NCI-H345 (cell line): ENCODE measurements around the gene PRPF40A.
A peak's percentile ranks its signal among the peaks of the same experiment; 100 is the strongest.
"Not testable (repeated sequence)": the region's sequence is repeated elsewhere in the genome, so short reads cannot be mapped to it uniquely, and the experiment has no call there.

Source experiments
- DNase-seq: peaks from one replicate; lab custom pipeline; 2025; lab: John Stamatoyannopoulos, UW

Gene PRPF40A

DNA sequence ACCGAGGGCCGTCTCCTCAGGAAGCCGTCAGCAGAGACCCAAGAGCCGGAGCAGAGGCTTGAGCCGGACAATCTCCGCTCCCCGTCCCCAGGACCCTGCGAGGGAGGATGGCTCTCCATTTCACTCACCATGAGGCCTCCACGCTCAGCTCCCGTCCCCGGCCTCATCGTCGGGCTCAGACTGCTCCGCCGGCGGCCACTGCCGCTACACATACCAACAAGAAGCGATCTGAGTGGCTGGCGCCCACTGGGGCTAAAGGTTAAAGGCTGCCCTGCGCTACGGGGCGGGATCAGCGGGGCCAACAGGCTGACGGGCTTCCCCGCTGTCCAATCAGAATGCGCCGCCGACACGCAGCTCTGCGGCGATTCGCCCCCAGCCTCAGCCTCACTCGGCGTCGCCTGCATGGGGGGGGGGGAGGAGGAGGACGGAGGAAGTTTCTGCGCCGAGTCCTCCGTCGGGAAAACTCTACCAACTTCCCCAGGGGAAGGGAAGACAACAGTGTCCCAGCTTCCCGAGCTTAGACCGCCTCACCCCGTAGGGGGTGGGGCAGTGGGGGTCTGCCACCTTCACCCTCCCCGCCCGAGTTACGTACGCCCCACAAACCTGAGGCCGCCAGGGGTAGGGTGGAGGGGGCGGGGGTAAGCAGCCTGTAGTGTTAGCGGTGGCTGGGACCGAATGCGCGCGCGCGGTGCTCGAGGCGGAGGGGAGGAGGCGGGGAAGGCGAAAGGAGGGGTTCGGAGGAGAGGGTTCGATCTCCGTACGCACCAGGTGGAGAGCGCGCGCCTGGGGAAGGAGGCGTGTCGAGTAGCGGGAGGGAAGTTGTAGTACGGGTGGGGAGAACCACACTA lies at the start of gene PRPF40A:
TSS of gene PRPF40A (minus strand) at position 234 of the 848 bp plus-strand sequence. CDS start at position 212, 22 bp downstream.
- peak; percentile 98 for DNase-seq

DNA sequence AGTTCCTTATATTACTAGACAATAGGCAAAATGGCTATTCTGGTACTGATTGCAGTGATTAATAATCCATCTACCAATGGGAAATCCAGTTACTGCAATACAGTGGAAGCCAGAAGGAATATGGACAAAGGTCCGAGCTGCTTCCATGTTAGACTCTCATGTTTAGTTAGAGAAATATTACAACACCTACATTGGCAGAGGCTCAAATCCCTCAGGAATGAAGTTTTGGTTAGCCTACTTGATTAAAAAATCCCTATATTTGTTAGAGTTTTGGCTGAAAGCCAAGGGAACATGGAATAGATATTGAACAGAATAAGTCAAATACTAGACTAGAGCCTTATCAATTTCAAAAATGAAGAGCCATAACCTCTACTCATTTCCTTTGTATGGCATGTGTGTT lies 49.7 kb upstream of the PRPF40A start:
- no peak for DNase-seq

DNA sequence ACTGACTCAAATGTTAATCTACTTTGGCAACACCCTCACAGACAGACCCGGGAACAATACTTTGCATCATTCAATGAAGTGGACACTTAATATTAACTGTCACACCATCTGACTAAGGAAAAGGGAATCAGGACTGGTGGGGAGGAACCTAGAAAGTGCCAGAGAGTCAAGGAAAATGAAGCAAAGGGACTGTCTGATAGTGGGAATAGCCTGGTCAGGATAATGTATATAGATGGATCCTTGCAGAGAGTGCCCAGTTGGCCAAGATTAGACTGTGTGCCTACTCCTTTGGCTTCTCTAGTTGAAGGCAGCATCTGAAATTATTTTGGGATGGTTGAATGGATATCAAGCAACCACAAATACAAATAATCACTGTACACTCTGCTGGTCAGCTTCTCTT lies 46.4 kb upstream of the PRPF40A start:
- DNase-seq, result no peak

DNA sequence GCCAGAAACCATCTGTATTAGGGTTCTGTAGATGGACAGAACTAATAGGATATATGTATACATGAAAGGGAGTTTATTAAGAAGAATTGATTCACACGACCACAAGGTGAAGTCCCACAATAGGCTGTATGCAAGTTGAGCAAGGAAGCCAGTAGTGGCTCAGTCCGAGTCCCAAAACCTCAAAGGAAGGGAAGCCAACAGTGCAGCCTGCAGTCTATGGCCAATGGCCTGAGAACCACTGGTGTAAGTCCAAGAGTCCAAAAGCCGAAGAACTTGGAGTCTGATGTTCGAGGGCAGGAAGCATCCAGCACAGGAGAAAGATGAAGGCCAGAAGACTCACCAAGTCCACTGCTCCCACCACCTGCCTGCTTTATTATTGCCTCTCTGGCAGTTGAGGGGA lies 45.9 kb upstream of the PRPF40A start:
- DNase-seq, result not testable (repeated sequence)

DNA sequence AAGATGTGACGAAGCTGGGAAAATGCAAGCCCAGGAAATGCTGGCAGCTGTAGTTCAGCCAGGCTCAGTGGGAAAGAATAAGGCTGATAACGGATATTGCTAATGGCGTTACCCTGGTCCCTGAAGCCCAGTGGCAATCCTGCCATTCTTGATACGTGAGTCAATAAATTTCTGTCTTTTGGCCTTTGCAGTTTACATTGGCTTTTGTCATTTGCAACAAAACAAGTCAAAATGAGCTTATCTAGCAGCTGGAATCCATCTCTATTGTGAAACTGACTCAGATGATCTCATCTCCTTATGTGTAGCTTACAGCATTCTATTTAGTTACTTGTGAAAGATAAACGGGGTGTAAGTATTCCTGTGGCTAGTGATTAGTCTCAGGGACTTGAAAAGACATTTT lies 44.9 kb upstream of the PRPF40A start:
- no peak for DNase-seq

DNA sequence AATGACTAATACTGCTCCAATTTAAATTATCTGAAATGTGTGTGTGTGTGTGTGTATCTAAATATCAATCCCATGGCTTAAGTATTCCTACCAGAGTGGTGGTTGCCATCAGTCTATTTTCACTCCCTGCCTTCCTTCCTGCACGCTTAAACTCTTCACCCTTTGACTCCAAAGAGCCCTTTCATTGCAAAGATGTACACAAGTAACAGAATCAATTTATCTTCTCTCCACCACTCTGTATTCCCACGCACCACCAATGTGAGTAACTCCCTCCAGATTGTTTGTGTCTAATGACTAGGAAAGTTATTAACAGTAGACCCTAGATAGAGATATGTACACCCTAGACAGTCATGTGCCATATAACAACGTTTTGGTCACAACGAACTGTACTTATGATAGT lies 44.0 kb upstream of the PRPF40A start:
- DNase-seq, result no peak

DNA sequence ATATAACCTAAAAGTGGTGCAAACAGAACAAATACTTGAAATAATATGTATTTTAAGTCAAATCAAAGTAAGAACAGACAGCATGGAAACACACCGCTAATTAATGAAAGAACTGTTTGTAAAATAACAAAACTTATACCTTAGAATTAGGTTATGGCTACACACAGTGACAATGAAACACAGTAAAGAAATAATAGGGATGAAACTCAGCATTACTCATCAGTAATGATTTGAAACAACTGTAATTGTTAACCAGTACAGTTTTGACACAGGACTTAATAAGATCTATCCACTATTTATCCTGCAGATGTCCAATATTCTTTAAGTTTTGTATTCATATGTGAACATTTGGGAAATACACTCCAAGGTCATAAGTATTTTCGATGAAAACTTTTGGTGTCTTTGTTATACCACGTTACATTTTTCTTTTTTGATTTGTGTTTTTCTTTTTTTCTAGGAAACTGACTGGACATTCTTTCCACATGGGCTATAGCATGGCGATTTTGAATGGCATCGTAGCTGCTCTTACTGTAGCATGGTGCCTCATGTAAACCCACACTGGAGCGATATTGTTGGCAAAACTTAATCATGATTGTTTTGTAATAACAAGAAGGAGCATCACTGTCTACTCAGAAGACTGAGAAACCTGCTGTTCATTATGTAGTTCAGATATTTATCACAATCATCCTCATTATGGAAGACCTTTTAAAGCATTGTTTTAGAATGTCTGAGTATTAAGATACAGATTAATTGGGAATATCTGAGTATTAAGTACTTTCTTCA lies 42.2 kb upstream of the PRPF40A start:
- no peak for DNase-seq

DNA sequence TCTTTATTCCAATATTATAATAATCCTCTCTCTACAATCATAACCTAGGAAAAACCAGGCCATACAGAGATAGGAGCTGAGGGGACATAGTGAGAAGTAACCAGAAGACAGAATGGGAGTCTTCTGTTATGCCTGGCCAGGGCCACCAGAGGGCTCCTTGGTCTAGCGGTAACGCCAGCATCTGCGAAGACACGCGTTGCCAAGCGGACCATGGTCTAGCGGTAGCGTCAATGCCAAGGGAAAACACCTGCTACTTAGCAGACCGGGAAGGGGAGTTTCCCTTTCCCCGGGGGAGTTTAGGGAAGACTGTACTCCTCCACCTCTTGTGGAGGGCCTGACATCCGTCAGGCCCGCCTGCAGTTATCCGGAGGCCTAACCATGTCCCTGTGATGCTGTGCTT lies 37.8 kb upstream of the PRPF40A start:
- DNase-seq, result no peak

DNA sequence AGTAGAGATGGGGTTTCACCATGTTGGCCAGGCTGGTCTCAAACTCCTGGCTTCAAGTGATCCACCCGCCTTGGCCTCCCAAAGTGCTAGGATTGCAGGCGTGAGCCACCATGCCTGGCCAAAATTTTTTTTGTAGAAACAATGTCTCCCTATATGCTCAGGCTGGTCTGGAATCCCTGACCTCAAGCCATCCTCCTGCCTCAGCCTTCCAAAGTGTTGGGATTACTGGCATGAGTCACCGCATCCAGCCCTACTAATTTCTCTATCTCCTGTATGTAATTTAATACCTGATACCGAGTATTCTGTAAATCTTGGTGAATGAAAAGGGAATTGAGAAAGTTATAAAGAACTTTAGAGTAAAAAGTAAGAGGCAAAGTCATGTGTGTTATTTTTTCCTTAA lies 30.5 kb upstream of the PRPF40A start:
- DNase-seq, result not testable (repeated sequence)

DNA sequence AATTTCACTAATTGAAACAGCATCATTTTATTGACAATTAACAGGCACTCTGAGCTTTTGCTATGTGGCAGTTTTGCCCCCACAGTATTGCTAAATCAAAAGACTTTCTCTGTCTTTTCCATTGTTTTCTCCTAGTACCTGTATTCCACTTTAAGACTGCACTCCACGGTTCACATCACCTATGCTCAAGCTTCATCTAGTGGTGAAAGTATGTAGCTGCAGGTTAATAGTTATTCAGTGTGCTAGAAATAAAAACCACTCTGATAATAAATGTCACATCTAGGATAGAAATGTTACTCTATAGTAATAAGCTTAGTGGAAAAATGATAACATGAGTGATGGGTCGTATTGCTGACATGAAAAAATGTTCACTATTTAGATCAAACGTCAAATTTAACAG lies 25.7 kb upstream of the PRPF40A start:
- peak; percentile 19 for DNase-seq

DNA sequence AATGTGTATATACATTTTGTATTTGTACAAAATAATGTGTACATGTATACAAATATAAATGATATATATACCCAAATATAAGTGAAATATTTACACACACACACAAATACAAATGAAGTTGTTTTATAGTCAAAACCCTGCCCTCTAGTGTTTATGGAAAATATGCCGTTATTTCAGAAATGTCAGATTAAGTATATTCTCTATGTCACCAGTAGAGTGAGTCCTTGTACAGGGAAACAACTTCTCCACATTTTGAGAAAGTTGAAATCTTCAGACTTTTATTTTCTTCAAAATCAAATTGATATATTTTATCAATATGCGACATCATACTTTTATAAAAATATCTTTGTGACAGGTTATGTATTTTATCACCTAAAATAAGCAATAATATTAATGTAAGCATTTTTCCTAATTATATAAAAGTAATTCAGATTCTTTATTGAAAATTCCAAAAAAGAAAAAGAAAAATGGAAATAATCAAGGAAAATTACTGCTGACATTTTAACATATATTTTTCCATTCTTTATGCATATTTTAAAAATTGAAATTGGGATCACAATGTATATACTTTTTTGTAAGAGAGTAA lies 23.6 kb upstream of the PRPF40A start:
- DNase-seq, result peak; percentile 17

DNA sequence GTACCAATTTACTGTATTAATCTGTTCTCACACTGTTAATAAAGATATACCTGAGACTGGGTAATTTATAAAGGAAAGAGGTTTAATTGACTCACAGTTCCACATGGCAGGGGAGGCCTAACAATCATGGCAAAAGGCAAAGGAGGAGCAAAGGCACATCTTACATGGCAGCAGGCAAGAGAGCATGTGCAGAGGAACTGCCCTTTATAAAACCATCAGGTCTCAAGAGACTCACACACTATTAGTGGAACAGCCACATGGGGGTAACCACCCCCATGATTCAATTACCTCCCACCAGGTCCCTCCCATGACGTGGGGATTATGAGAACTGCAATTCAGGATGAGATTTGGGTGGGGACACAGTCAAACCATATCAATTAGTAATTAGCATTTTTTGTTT lies 22.4 kb upstream of the PRPF40A start:
- DNase-seq, result not testable (repeated sequence)

DNA sequence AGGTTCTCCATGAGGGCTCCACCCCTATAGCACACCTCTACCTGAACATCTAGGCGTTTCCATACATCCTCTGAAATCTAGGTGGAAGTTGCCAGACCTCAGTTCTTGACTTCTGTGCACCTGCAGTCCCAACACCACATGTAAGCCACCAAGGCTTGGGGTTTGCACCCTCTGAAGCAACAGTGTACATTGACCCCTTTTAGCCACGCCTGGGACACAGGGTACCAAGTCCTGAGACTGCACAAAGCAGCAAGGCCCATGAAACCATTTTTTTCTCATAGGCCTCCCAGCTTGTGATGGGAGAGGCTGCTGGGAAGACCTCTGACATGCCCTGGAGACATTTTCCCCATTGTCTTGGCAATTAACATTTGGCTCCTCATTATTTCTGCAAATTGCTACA lies 21.2 kb upstream of the PRPF40A start:
- DNase-seq, result no peak

DNA sequence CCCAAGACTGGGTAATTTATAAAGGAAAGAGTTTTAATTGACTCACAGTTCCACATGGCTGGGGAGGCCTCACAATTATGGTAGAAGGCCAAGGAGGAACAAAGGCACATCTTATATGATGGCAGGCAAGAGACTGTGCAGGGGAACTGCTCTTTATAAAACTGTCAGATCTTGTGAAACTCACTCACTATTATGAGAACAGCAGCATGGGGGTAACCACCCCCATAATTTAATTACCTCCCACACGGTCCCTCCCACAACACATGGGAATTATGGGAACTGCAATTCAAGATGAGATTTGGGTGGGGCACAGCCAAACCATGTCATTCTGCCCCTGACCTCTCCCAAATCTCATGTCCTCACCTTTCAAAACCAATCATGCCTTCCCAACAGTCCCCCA lies 20.2 kb upstream of the PRPF40A start:
- not testable (repeated sequence) for DNase-seq

DNA sequence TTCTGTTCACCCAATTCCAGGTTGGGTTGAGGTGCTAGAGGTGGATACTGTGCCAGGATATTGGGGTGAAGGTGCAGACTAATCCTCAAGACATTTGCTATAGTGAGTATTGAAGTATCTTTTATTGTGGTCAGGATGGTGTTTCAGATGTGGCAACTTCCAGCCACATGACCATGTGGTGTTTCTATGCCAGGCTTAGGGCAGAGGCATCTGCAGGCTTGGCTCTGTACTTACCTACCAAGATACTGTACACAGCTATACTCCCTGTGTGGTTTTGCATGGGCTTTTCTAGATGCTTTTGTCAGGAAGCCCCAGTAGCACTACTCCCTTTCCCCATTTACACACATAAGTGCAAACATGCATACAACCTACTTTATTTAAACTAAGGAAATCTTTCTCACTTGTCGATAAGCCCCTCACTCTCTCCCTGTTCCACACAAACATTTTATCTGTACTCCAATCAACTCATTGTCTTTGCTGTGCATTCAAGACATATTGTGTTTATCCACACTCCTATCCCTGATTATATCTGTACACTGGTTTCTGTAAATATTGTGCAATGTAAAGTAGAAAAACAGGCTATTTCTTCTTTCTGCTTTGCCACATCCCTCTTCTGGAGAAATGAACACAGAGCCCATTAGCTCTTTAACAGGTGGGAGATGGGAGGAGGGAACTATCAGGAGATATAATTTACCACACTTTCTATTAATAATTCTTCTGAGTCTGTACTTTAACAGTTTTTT lies 13.5 kb upstream of the PRPF40A start:
- no peak for DNase-seq

DNA sequence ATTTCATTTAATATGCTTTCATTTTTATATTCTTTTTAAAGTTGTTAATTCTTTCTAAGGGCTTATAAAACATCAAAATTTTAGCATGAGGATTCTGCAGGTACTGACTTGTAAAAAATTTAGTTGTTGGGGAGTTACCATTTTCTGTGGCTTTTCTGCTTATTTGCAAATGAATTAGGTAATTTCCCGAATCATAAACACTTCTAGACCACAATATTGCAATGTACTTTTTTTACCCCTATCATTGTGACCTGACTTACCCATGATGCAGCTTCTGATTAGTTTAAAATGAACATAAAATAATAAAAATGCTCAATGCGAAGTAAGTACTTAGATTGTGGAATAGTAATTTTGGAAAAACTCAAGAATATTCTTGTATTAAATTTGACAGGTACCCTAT lies 12.6 kb upstream of the PRPF40A start:
- DNase-seq, result no peak

DNA sequence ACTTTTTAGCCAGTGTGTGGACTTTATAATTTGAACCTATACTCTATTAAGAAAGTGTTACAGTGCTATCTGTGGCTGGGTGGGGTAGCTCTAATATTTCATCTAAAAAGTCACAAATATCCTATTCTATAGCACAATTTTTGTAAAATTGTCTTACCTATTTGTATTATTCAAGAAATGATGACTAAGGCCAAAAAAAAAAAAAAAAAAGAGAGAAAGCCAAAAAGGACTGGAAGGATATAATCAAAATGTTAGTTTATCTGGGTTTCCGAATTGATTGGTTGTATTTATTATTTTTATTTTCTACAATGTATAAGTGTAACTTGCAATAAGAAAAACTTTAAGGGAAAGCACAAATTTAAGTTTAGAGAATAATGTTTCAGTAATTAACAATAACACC lies 6.7 kb upstream of the PRPF40A start:
- DNase-seq, result no peak

DNA sequence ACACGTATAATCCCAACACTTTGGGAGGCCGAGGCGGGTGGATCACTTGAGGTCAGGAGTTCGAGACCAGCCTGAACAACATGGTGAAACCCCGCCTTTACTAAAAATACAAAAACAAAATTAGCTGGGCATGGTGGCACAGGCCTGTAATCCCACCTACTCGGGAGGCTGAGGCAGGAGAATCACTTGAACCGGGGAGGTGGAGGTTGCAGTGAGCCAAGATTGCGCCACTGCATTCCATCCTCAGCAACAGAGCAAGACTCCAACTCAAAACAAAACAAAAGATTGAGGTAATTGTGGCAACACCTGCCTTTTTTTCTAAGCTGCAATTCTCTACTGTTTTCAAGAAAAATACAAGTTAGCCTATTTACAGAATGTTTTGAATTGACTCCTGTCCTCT lies 5.4 kb upstream of the PRPF40A start:
- not testable (repeated sequence) for DNase-seq

DNA sequence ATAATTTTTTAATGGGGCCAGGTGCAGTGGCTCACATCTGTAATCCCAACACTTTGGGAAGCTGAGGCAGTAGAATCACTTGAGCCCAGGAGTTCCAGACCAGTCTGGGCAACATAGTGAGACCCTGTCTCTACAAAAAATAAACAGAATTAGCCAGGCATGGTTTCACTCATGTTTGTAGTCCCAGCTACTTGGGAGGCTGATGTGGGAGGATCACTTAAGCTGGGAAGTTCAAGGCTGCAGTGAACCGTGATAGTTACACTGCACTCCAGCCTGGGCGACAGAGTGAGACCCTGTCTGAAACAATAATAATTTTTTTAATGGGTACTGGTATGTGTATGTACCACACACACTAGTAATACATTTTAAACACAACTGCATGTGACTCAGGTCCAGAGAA lies 3.5 kb upstream of the PRPF40A start:
- no peak for DNase-seq

DNA sequence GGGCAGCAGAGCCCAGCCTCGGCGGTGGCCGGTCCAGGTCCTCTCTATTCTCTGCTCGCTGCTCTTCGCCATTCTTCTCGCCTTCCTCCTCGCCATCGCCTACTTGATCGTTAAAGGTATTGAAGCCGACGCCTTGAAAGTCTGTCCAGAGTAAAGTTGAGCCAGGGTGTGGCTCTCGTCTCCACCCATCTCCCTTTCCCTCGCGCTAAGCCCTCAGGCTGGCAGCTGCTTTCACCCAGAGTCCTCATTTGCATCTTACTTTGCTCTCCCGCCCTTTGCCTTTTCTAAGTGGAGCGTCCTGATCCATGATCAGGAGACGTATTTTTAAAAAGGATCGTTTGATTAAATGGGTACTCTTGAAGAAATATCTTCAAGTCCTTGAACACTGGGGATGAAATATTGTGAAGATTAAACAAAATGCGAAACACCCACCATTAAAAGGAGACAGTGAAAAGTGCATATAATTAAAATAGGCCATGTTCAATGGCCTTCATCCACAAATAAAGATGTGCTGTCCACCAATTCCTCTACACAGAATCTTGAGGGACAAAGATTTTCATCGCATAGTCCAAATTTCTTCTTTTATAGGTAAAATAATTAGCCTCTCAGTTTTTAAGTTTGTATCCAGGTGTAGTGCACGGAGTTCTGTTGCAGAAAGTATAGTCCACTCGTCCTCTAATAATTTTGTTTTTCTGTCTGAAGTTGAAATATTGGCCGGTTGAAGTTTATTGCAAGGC lies 1.8 kb upstream of the PRPF40A start:
- peak; percentile 69 for DNase-seq
